HEK293 (cell line): ENCODE measurements around the gene GPR4.

ENCODE experiments used
- CTCF ChIP-seq: fragments of 450-650 bp; formaldehyde crosslinking; IDR thresholded peaks from 2 replicates; pipeline ENCODE4 v1.5.1; 2016; ENCODE audit warnings: missing biosample characterization, missing genetic modification characterization
- ELK4 ChIP-seq: IDR thresholded peaks from 2 replicates; pipeline ENCODE4 v1.6.1; 2011; ENCODE audit warnings: mild to moderate bottlenecking, low read depth, low read length, borderline replicate concordance
- GLIS2 ChIP-seq: fragments of 450-650 bp; formaldehyde crosslinking; IDR thresholded peaks from 2 replicates; pipeline ENCODE4 v1.5.1; 2016; ENCODE audit warnings: missing biosample characterization, missing genetic modification characterization
- HOXD13 ChIP-seq: sonication (generic); formaldehyde crosslinking; IDR thresholded peaks from 2 replicates; pipeline ENCODE4 v1.8.0; 2022; ENCODE audit warnings: missing genetic modification reagents, borderline replicate concordance
- PRDM1 ChIP-seq: fragments of 450-650 bp; formaldehyde crosslinking; IDR thresholded peaks from 2 replicates; pipeline ENCODE4; 2016; ENCODE audit warnings: missing biosample characterization, missing genetic modification characterization
- SALL2 ChIP-seq: fragments of 450-650 bp; formaldehyde crosslinking; IDR thresholded peaks from 2 replicates; pipeline ENCODE4 v1.5.0; 2017; ENCODE audit warnings: missing biosample characterization, mild to moderate bottlenecking, missing genetic modification characterization, borderline replicate concordance
- SCRT1 ChIP-seq: fragments of 450-650 bp; formaldehyde crosslinking; IDR thresholded peaks from 2 replicates; pipeline ENCODE4 v1.5.1; 2016; ENCODE audit warnings: missing biosample characterization, missing genetic modification characterization, borderline replicate concordance
- SP2 ChIP-seq: fragments of 450-650 bp; formaldehyde crosslinking; IDR thresholded peaks from 2 replicates; pipeline ENCODE4 v1.5.1; 2016; ENCODE audit warnings: missing biosample characterization, missing genetic modification characterization
- TRIM28 ChIP-seq: IDR thresholded peaks from 2 replicates; pipeline ENCODE4 v1.6.1; 2011; ENCODE audit warnings: low read length, control low read depth, borderline replicate concordance
- YY2 ChIP-seq: fragments of 450-650 bp; formaldehyde crosslinking; IDR thresholded peaks from 2 replicates; pipeline ENCODE4 v1.5.1; 2016; ENCODE audit warnings: missing biosample characterization, missing genetic modification characterization
- ZBTB20 ChIP-seq: fragments of 450-650 bp; formaldehyde crosslinking; IDR thresholded peaks from 2 replicates; pipeline ENCODE4 v1.5.1; 2016; ENCODE audit warnings: missing biosample characterization, missing genetic modification characterization
- ZBTB21 ChIP-seq: fragments of 450-650 bp; formaldehyde crosslinking; IDR thresholded peaks from 2 replicates; pipeline ENCODE4 v1.5.1; 2017; ENCODE audit warnings: missing biosample characterization, missing genetic modification characterization
- ZBTB26 ChIP-seq: fragments of 450-650 bp; formaldehyde crosslinking; optimal IDR thresholded peaks from 2 replicates; pipeline ENCODE3; 2016; ENCODE audit warnings: missing biosample characterization, mild to moderate bottlenecking, missing genetic modification characterization
- ZBTB7A ChIP-seq: fragments of 450-650 bp; formaldehyde crosslinking; IDR thresholded peaks from 2 replicates; pipeline ENCODE4 v1.5.1; 2016; ENCODE audit warnings: low read depth, missing biosample characterization, missing genetic modification characterization
- ZFHX2 ChIP-seq: fragments of 450-650 bp; formaldehyde crosslinking; conservative IDR thresholded peaks from 2 replicates; pipeline ENCODE4 v1.5.1; 2016; ENCODE audit warnings: missing biosample characterization, missing genetic modification characterization
- ZNF138 ChIP-seq: fragments of 450-650 bp; formaldehyde crosslinking; IDR thresholded peaks from 2 replicates; pipeline ENCODE4 v1.5.1; 2016; ENCODE audit warnings: missing biosample characterization, missing genetic modification characterization, borderline replicate concordance
- ZNF148 ChIP-seq: fragments of 450-650 bp; formaldehyde crosslinking; IDR thresholded peaks from 2 replicates; pipeline ENCODE4 v1.5.0; 2017; ENCODE audit warnings: missing biosample characterization, missing genetic modification characterization, borderline replicate concordance
- ZNF155 ChIP-seq: fragments of 450-650 bp; formaldehyde crosslinking; IDR thresholded peaks from 2 replicates; pipeline ENCODE4 v1.5.1; 2016; ENCODE audit warnings: missing biosample characterization, missing genetic modification characterization
- ZNF169 ChIP-seq: fragments of 450-650 bp; formaldehyde crosslinking; IDR thresholded peaks from 2 replicates; pipeline ENCODE4 v1.5.1; 2016; ENCODE audit warnings: missing biosample characterization, missing genetic modification characterization
- ZNF23 ChIP-seq: fragments of 450-650 bp; formaldehyde crosslinking; IDR thresholded peaks from 2 replicates; pipeline ENCODE4 v1.5.1; 2016; ENCODE audit warnings: missing biosample characterization, missing genetic modification characterization, borderline replicate concordance
- ZNF24 ChIP-seq: fragments of 450-650 bp; formaldehyde crosslinking; IDR thresholded peaks from 2 replicates; pipeline ENCODE4 v1.5.1; 2016; ENCODE audit warnings: missing biosample characterization, missing genetic modification characterization
- ZNF302 ChIP-seq: fragments of 450-650 bp; formaldehyde crosslinking; IDR thresholded peaks from 2 replicates; pipeline ENCODE4 v1.5.1; 2016; ENCODE audit warnings: missing biosample characterization, missing genetic modification characterization, low read depth
- ZNF311 ChIP-seq: fragments of 450-650 bp; formaldehyde crosslinking; IDR thresholded peaks from 2 replicates; pipeline ENCODE4 v1.5.1; 2017; ENCODE audit warnings: missing biosample characterization, missing genetic modification characterization, borderline replicate concordance
- ZNF324 ChIP-seq: fragments of 450-650 bp; formaldehyde crosslinking; IDR thresholded peaks from 2 replicates; pipeline ENCODE4 v1.5.1; 2016; ENCODE audit warnings: missing biosample characterization, missing genetic modification characterization
- ZNF37A ChIP-seq: fragments of 450-650 bp; IDR thresholded peaks from 2 replicates; pipeline ENCODE4 v1.5.1; 2018; ENCODE audit warnings: missing biosample characterization, missing genetic modification characterization
- ZNF404 ChIP-seq: fragments of 450-650 bp; formaldehyde crosslinking; IDR thresholded peaks from 2 replicates; pipeline ENCODE4 v1.5.1; 2017; ENCODE audit warnings: missing biosample characterization, missing genetic modification characterization
- ZNF501 ChIP-seq: fragments of 450-650 bp; formaldehyde crosslinking; IDR thresholded peaks from 2 replicates; pipeline ENCODE4 v1.5.1; 2016; ENCODE audit warnings: missing biosample characterization, missing genetic modification characterization
- ZNF510 ChIP-seq: fragments of 450-650 bp; formaldehyde crosslinking; IDR thresholded peaks from 2 replicates; pipeline ENCODE4 v1.5.1; 2018; ENCODE audit warnings: mild to moderate bottlenecking, missing genetic modification characterization, missing biosample characterization; ENCODE audit not compliant: insufficient replicate concordance
- ZNF530 ChIP-seq: fragments of 450-650 bp; formaldehyde crosslinking; IDR thresholded peaks from 2 replicates; pipeline ENCODE4 v1.5.1; 2016; ENCODE audit warnings: low read depth, missing biosample characterization, missing genetic modification characterization
- ZNF561 ChIP-seq: fragments of 450-650 bp; IDR thresholded peaks from 2 replicates; pipeline ENCODE4 v1.5.1; 2018; ENCODE audit warnings: missing biosample characterization, missing genetic modification characterization, borderline replicate concordance
- ZNF664 ChIP-seq: fragments of 450-650 bp; formaldehyde crosslinking; IDR thresholded peaks from 2 replicates; pipeline ENCODE4 v1.5.1; 2016; ENCODE audit warnings: missing biosample characterization, missing genetic modification characterization
- ZNF777 ChIP-seq: fragments of 450-650 bp; formaldehyde crosslinking; IDR thresholded peaks from 2 replicates; pipeline ENCODE4 v1.5.1; 2017; ENCODE audit warnings: missing biosample characterization, missing genetic modification characterization, borderline replicate concordance
- ZNF791 ChIP-seq: fragments of 450-650 bp; formaldehyde crosslinking; IDR thresholded peaks from 2 replicates; pipeline ENCODE4 v1.5.1; 2016; ENCODE audit warnings: missing biosample characterization, missing genetic modification characterization
- ZNF792 ChIP-seq: fragments of 450-650 bp; formaldehyde crosslinking; IDR thresholded peaks from 2 replicates; pipeline ENCODE4 v1.5.1; 2016; ENCODE audit warnings: missing biosample characterization, missing genetic modification characterization
- ZNF843 ChIP-seq: fragments of 450-650 bp; formaldehyde crosslinking; IDR thresholded peaks from 2 replicates; pipeline ENCODE4 v1.5.1; 2016; ENCODE audit warnings: missing biosample characterization, missing genetic modification characterization

Gene GPR4

GRCh38 chr19:45641274-45642105, 39.5 kb upstream of the GPR4 start (continued):
- TF ChIP-seq ZNF24 (tag by site-specific recombination) (0 out of 2 replicates have a peak, but pooled peaks have one; percentile 15), ZFHX2 (tag by site-specific recombination) (peak; percentile 42), ZNF138 (tag by site-specific recombination) (no peak), SALL2 (tag by site-specific recombination) (no peak), ZNF777 (tag by site-specific recombination) (peak; percentile 48; the same call in 1 of the 2 replicates), TRIM28 (no peak), ZNF37A (tag by site-specific recombination) (no peak), ZNF501 (tag by site-specific recombination) (no peak), ZNF510 (tag by site-specific recombination) (no peak), ZNF792 (tag by site-specific recombination) (no peak), ZNF530 (tag by site-specific recombination) (no peak), CTCF (tag by site-specific recombination) (no peak; the same call in 1 of the 2 replicates), ZNF311 (tag by site-specific recombination) (no peak), PRDM1 (no peak), ZBTB7A (tag by site-specific recombination) (0 out of 2 replicates have a peak, but pooled peaks have one; percentile 9), ZBTB20 (tag by site-specific recombination) (peak; percentile 34; the same call in 1 of the 2 replicates), GLIS2 (tag by site-specific recombination) (peak; percentile 56; the same call in 1 of the 2 replicates), SP2 (tag by site-specific recombination) (peak; percentile 51; the same call in 1 of the 2 replicates), ZNF404 (tag by site-specific recombination) (no peak), ZNF23 (tag by site-specific recombination) (no peak), ZNF791 (no peak), YY2 (tag by site-specific recombination) (no peak), ZBTB21 (tag by site-specific recombination) (no peak), ZNF302 (tag by site-specific recombination) (no peak), ELK4 (no peak), ZNF155 (no peak), HOXD13 (CRISPR knock-in tag) (no peak), ZNF664 (no peak), ZNF148 (tag by site-specific recombination) (no peak), ZBTB26 (tag by site-specific recombination) (no peak), SCRT1 (peak; percentile 66; the same call in 1 of the 2 replicates), ZNF324 (tag by site-specific recombination) (no peak), ZNF169 (tag by site-specific recombination) (no peak), ZNF843 (tag by site-specific recombination) (no peak), ZNF561 (tag by site-specific recombination) (no peak)
